Stomach (tissue), 4 donors: ENCODE data around the gene JAG1.

Experiments used
- CTCF ChIP-seq, 7 experiments: fragments of 450-650 bp in 4 of 7; fragments of 200-600 bp in 3 of 7; sonication (generic) in 3 of 7; IDR thresholded peaks; one replicate each; pipeline ENCODE4 v1.5.1; 2016 to 2019; ENCODE audit warnings: antibody characterized with exemption in 7 of 7, control low read depth in 2 of 7, mild to moderate bottlenecking in 1 of 7
- EP300 ChIP-seq: sonication (generic); formaldehyde crosslinking; IDR thresholded peaks from one replicate; pipeline ENCODE4 v1.6.1; 2017; ENCODE audit warnings: antibody characterized with exemption
- POLR2A ChIP-seq, 4 donors: fragments of 450-650 bp; IDR thresholded peaks; one replicate each; pipeline ENCODE4 v1.6.1; 2016; ENCODE audit warnings: antibody characterized with exemption in 4 of 4, control low read depth in 2 of 4, mild to moderate bottlenecking in 1 of 4, moderate library complexity in 1 of 4
- POLR2AphosphoS5 ChIP-seq, 3 donors: sonication (generic); formaldehyde crosslinking; IDR thresholded peaks; one replicate each; pipeline ENCODE4 v1.6.1; 2016; ENCODE audit warnings: antibody characterized with exemption in 3 of 3

- TF ChIP-seq CTCF (IDR thresholded peaks at IDR 0.05) (no peak), POLR2A (IDR thresholded peaks at IDR 0.05) (no peak), POLR2AphosphoS5 (IDR thresholded peaks at IDR 0.05) (no peak), EP300 (no peak)
Observed at GRCh38 chr20:10719740-10720385, 46.1 kb upstream of the JAG1 start.
